Mesothelial cell of epicardium (in vitro differentiated cells): ENCODE results near the gene CTAGE1. TPM values are rescaled to one million over a fixed set of nuclear protein-coding genes. Genes with fewer than 3 reads are reported as not detected.

Experiments
- DNase-seq, 2 experiments: peaks; one replicate each; pipeline ENCODE4 v3.0.0; 2021; ENCODE audit warnings: low spot score in 2 of 2; ENCODE audit not compliant: unreplicated experiment in 2 of 2
- H3K27ac Mint-ChIP-seq: 2 replicates; pipeline ENCODE4 v1.8.0; 2021; ENCODE audit warnings: mixed read lengths
- H3K27me3 Mint-ChIP-seq: 2 replicates; pipeline ENCODE4 v1.8.0; 2021; ENCODE audit warnings: low read depth, mixed read lengths
- H3K36me3 Mint-ChIP-seq: 2 replicates; pipeline ENCODE4 v1.8.0; 2021; ENCODE audit warnings: mixed read lengths
- H3K4me1 Mint-ChIP-seq: 2 replicates; pipeline ENCODE4 v1.8.0; 2021; ENCODE audit warnings: mixed read lengths
- H3K4me3 Mint-ChIP-seq: 2 replicates; pipeline ENCODE4 v1.8.0; 2021; ENCODE audit warnings: mild to moderate bottlenecking, moderate library complexity, mixed read lengths
- H3K9me3 Mint-ChIP-seq: 2 replicates; pipeline ENCODE4 v1.8.0; 2021; ENCODE audit warnings: mixed read lengths
- CTCF ChIP-seq: fragments of 200-600 bp; sonication (generic); IDR thresholded peaks from one replicate; pipeline ENCODE4 v1.5.0; 2021; ENCODE audit warnings: antibody characterized with exemption; ENCODE audit not compliant: unreplicated experiment
- total RNA-seq: library from RNA; stranded (reverse); gene quantifications from 3 replicates; pipeline ENCODE4 v1.2.1, GENCODE V29; 2021

Gene CTAGE1
- total RNA-seq, 1 donor from 2014 or later: 0.07 TPM

DNA sequence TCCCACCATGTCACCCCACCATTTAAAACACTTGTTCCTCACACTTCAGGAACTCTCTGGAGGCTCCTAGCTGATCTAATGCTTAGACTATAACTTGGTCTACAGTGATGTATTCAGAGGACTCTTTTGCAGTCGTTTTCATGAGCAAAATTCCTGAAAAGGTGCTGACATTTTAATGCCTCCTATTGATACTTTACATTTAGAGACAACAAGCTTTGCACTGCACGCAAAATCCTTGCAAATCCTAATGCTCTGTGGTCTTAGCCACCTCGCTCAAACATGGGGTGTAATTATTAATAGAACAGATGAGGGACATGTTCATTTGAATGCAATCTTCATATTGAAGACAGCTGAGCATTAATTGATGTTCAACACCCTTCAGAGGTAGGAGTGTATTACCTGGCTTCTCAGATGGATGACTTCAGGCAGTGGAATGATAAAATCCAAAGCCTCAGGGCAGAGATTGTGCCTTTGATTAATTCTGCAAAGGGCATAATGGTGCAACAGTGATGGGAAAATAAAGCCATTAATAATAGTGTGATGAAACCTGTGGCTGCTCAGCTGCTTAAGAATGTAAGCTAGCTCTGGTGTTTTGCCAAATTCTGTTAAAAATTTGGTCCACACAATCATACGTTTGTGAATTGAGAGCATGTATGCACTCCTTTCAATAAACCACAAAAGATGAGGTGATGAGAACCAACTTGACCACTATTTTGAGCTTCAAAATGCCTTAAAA lies 5.4 kb downstream of the CTAGE1 start:
- peaks cover 29% of the 10 kb centered on the region for H3K9me3 Mint-ChIP-seq
- H3K4me1 Mint-ChIP-seq: peaks cover 37% of the 10 kb centered on the region
- H3K27me3 Mint-ChIP-seq: peaks cover 13% of the 10 kb centered on the region
- TF ChIP-seq CTCF: no peak
- H3K36me3 Mint-ChIP-seq: peaks cover 9% of the 10 kb centered on the region
- no peak for DNase-seq
- peak overlapping the region; percentile 89 for H3K27ac Mint-ChIP-seq
- no peak overlapping the region for H3K4me3 Mint-ChIP-seq

DNA sequence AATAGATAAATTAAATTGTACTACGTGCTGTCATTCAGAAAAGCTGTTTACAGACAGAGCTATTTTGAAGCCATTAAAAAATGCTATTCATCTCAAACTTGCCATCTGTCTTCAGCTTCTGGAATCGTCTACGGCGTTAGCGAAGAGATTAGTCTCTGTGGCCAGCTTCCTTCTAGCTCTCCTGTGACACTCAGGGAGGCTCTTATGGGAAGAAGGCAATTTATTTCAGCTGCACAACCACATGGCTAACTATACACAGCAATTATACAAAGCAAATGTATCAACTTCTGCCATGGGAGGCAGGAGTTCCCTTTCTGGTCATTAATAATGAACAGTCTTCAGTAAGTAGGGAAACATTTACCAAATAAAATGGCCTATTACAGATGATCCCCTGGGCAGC lies 6.3 kb downstream of the CTAGE1 start:
- DNase-seq: no peak

GRCh38 chr18:22410126-22410525 lies 7.6 kb downstream of the CTAGE1 start:
- TF ChIP-seq CTCF: no peak
- no peaks in the 10 kb centered on the region for H3K27me3 Mint-ChIP-seq
- H3K4me1 Mint-ChIP-seq: peaks cover 32% of the 10 kb centered on the region
- H3K9me3 Mint-ChIP-seq: peaks cover 31% of the 10 kb centered on the region
- H3K36me3 Mint-ChIP-seq: peaks cover 12% of the 10 kb centered on the region
- DNase-seq: no peak
- H3K27ac Mint-ChIP-seq: no peak overlapping the region
- H3K4me3 Mint-ChIP-seq: no peak overlapping the region

More for the DNA sequence above, 6.3 kb downstream of the CTAGE1 start:
- TF ChIP-seq CTCF: no peak
- H3K27me3 Mint-ChIP-seq: peaks cover 4% of the 10 kb centered on the region
- no peak overlapping the region for H3K4me3 Mint-ChIP-seq
- H3K4me1 Mint-ChIP-seq: peaks cover 33% of the 10 kb centered on the region
- peak overlapping the region; percentile 89 for H3K27ac Mint-ChIP-seq
- peaks cover 24% of the 10 kb centered on the region for H3K9me3 Mint-ChIP-seq
- H3K36me3 Mint-ChIP-seq: peaks cover 7% of the 10 kb centered on the region

GRCh38 chr18:22409445-22409844 lies 8.3 kb downstream of the CTAGE1 start:
- H3K9me3 Mint-ChIP-seq: peaks cover 37% of the 10 kb centered on the region
- peaks cover 18% of the 10 kb centered on the region for H3K36me3 Mint-ChIP-seq
- peaks cover 30% of the 10 kb centered on the region for H3K4me1 Mint-ChIP-seq
- no peak overlapping the region for H3K27ac Mint-ChIP-seq
- no peaks in the 10 kb centered on the region for H3K27me3 Mint-ChIP-seq
- no peak overlapping the region for H3K4me3 Mint-ChIP-seq
- DNase-seq: no peak
- TF ChIP-seq CTCF: no peak

DNA sequence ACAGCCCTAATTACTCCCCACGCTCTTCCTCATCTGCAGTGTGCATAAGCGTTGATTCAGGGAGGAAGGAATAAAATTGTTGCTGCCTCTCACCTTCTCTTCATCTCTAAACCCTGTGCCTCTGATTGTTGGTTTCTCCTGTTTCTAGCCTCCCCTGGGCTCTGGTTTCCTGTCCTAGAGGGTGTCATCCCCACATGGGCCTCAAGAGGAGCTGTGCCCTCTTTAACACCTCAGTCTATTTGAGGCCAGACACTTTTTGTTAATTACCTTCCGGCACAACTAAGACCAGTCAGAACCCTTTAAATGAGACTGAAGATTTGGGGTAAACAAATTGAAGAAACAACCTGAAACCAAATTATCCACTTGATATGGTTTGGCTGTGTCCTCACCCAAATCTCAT lies 9.7 kb downstream of the CTAGE1 start:
- Mint-ChIP-seq H3K9me3 (peaks cover 42% of the 10 kb centered on the region), H3K27ac (no peak overlapping the region), H3K36me3 (peaks cover 18% of the 10 kb centered on the region), H3K27me3 (no peaks in the 10 kb centered on the region), H3K4me1 (peaks cover 24% of the 10 kb centered on the region), H3K4me3 (no peak overlapping the region)
- no peak for DNase-seq
- no peak for TF ChIP-seq CTCF
